Activated CD4-positive, alpha-beta T cell treated with anti-CD3 and anti-CD28 coated beads, Interleukin-2, Interleukin-6, amounts not matched to agents 100 ng/mL and 50 ng/mL, durations not matched to agents 16 hours and 8 hours (primary cell): ENCODE measurements around the gene PTPN1.

Experiments used
- DNase-seq: peaks from one replicate; pipeline ENCODE4 v3.0.0-alpha.2; 2020

The PTPN1 gene

GRCh38 chr20:50514750-50515149, 4.6 kb downstream of the PTPN1 start:
- peak; percentile 68 for DNase-seq

DNA sequence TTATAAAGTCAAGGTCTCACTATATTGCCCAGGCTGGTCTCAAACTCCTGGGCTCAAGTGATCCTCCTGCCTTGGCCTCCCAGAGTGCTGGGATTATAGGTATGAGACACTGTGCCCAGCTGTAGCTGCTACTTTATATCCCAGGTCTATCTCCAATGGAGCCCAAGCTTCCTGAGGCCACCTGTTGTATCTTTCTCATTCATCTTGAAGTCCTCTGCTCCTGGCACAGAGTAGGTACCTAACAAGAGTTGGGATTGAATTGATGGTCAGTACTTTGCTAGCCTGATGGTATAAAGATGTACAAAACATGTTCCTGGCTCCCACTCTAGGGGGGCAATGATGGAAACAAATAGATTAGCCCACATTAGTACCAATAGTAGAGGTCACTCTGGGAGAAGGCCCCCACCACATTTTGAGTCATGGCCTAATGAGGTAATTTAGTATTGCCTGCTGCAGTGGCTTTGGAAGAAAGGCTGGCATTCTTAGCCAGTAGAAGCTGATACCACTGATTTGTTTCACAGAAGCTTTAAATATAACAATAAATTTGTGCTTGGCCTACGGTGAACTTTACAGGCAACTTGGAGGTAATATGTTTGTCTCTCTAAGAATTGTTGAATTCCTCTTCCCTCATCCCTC, 5.4 kb downstream of the PTPN1 start:
- DNase-seq = no peak

GRCh38 chr20:50516180-50516934, 6.2 kb downstream of the PTPN1 start:
- peak; percentile 59 for DNase-seq

DNA sequence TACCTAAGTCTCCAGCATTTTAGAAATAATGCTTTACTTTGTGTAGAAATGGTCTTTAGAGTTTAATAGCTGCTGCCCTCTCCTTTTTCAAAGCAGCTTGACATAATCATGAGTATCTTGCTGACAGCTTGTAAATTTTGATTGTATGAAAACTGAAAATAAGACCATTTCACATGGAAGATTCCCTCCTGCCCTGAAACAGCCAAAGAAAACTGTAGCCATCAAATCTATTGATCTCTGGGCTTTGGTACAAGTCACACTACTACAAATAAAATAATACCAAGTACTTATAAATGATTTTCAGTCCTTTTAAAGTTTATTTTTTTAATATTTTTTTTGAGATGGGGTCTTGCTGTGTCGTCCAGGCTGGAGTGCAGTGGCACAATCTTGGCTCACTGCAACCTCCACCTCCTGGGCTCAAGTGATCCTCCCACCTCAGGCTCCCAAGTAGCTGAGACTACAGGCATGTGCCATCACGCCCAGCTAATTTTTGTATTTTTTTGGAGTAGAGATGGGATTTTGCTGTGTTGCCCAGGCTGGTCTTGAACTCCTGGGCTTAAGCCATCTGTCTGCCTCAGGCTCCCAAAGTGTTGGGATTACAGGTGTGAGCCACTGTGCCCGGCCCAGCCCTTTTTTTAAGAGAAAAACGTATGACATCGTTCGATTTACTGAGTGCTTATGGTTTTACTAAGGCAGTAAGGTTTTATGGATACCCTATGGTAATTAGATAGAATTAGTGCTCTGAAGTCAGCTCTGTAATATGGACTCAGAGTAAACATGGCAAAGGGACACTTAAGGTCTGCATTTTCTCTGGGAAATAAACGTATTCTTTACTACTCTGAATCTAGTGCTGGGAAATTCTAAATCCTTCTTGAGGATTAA, 7.0 kb downstream of the PTPN1 start:
- no peak for DNase-seq

- peak; percentile 52 for DNase-seq
Measured at GRCh38 chr20:50517817-50518154, 7.6 kb downstream of the PTPN1 start.

DNA sequence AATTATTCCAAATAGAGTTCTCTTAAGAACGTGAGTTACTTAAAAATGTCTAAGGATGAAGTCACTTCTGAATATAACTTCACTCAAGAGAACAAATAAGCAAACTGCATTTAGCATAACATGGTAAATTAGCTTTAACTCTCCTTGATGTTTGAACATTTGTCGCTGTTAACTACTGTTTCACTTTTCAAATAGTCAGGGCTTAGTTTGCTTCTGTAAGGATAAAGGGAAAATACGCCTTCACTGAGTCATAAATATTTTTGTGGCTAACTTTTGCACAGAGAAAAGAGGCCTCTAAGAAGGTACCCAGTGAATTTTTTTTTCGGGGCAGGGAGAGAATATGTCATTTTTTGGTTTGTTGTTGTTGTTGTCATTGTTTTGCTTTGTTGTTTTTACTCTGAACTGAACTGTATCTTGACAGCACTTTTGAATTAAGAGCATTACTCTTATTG, 8.1 kb downstream of the PTPN1 start:
- peak; percentile 66 for DNase-seq

GRCh38 chr20:50519036-50519762, 9.0 kb downstream of the PTPN1 start:
- DNase-seq = peak; percentile 43

DNA sequence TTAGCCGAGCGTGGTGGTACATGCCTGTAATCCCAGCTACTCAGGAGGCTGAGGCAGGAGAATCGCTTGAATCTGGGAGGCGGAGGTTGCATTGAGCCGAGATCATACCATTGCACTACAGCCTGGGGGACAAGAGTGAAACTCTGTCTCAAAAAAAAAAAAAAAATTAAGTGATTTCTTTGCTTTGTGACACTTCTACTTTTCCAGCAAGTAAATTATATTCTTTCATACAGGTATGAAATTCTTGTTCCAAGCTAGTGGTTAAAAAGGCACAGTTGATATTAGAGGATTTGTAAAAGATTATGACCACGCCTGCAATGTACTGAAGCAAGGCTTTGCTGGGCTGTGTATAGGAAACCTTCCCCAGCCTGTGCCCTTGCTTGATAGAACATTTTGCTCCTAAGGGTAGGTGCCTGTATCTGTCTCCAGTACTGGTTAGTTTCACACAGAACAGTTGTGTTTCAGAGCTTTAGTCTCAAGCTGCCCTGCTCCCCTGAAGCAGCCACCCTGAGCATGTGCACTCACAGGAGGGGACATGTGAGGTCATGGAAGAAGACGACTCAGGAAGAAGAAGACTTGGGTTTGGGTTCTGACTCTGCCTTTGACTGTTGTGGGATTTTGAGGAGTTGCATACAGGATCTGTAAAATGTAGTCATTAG, 10.2 kb downstream of the PTPN1 start:
- DNase-seq = peak; percentile 67

DNA sequence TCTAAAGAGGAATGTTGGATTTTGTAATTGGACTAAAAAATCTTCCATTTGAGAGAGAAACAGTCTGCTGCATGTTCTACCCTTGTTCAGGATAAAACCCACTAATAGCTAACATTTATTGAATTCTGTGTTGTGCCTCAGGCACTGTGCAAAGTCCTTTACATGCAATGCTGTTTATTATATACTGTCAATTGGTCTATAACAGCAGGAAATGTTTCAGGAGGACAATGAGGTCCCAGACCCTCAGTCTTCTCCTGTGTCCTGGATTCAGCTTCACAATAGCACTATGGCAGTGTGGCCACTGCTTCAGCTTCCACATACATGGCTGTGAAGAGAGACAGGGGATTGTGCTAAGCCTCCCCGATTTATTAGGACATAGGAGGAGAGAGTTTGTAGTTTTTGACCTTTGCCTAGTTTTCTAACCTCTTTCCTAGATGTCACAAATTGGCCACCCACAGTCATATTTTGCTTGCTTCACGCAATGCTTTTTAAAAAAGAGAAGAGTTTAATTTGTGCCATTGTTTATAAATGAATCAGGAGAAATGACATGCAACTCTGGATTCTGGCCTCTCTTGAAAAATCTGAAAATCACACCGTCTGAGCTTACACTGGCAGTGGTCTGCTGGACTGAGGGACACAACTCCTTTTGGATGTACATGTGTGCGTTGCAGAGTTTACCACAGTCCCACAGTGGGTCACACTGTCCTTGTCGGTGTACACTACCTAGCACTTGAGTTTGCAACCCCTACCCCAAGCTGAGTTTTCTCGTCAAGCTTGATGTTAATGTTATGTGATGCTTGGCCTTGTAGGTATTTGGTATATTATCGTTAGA, 11.3 kb downstream of the PTPN1 start:
- no peak for DNase-seq

DNA sequence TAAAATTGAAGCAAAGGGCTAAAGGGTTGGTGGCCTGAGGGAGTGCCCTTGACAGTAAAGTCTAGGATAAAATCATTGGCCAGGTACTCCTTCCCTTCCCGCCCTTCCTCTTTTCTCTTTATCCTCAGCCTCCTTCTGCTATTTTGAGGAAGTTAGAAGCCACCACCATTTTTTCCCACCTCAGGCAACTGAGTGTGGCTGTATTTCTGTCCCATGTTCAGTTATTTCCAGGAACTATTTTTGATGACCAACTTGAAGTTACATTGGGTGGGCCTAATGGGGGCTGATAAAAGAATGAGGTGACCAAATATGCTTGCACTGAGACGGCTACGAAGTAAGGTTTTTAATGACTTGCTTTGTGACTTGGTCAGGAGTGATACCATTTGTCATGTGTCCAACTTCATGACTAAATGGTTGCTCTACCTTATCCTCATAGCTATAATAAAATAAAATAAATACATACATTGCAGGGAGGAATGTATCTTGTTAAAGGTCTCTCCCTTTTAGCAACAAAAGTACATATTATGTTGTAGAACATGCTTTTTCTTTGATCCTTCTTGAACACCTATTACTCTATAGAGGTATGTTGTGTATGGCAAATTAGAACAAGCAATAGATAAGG, 12.0 kb downstream of the PTPN1 start:
- DNase-seq = no peak

GRCh38 chr20:50523552-50524167, 13.5 kb downstream of the PTPN1 start:
- DNase-seq = no peak

- no peak for DNase-seq
Measured at GRCh38 chr20:50525681-50526080, 15.5 kb downstream of the PTPN1 start.

DNA sequence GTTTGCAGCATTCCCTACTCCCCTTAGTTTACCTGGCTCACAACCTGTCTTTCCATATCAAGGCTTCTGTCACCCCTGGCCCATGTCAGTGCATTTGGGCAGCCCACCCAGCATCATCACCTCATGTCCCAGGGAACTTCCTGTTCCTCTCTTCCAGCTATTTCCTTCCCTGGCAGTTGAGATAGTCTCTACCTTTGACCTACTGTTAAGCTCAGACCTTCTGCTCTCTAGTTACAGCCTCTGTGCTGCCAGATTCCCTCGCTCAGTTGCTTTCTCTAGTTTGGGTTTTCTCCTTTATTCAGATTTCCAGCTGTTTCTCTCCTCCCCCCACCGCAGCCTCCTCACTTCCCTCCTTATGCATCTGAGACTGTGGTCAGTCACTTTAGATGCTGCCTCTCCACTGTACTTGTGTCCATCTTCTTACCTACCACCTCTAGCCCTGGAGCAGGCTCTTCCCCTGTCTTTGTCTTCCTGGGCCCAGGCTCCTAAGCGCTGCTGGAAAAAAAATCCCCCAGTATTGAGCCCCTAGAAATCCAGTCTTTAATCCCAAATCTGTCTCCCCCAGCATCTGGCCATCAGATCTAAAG, 16.3 kb downstream of the PTPN1 start:
- no peak for DNase-seq

DNA sequence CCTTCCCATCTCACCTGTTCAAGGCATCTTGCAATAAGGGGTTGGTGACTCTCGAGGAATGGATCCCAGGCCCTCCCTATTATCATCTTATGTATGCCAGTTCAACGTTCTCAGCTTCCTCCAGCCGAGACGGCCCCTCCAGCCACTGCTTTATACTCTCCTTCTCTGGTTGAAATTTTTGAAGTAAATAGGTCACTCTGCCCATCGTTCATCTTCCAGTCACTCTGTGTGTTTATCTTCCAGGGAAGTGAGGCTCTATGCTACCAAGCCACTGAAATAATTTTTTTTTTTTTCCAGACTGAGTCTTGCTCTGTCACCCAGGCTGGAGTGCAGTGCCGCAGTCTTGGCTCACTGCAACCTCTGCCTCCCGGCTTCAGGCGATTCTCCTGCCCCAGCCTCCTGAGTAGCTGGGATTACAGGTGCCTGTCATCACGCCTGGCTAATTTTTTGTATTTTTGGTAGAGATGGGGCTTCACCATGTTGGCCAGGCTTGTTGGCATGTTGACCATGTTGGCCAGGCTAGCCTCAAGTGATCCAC, 17.0 kb downstream of the PTPN1 start:
- DNase-seq = no peak

DNA sequence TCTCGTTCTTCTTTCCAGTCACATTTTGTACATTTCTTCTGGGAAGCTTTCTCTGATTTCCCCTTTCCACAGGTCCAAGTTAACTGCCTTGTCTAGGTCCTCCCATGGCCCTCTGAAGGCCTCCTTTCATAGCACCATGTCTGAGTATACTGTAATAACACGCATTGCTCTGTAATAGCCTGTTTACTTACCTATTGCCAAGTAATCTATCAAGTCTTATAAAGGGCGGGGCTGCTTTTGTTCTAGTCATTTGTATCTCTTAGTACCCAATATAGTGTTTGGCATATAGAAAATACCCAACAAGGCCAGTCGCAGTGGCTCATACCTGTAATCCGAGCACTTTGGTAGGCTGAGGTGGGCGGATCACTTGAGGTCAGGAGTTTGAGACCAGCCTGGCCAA, 17.9 kb downstream of the PTPN1 start:
- DNase-seq = no peak

DNA sequence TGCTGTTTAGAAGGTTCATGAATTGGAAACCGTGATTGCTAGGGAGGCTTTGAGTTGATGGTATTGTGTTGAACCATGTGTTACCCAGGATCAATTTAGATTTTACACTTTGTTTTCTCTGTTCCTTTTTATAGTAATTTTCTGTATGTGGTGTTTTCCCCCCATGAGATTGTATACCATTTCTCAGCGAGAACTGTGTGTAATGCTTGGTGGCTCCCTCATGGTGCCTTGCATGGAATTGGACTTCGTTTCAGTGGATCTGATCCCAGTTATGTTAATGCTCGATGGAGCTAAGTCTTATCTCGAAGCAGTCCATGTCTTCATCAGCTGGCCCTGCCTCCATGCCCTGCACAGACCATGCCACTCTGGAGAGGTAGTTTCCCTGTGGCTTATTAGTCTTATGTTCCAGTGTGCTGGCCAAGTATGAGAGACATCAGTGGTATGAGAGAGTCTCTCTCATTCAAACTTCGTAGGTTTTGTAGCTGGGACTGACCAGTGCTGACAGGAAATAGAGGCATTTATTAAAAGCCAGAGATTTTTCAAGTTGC, 18.7 kb downstream of the PTPN1 start:
- DNase-seq = no peak

DNA sequence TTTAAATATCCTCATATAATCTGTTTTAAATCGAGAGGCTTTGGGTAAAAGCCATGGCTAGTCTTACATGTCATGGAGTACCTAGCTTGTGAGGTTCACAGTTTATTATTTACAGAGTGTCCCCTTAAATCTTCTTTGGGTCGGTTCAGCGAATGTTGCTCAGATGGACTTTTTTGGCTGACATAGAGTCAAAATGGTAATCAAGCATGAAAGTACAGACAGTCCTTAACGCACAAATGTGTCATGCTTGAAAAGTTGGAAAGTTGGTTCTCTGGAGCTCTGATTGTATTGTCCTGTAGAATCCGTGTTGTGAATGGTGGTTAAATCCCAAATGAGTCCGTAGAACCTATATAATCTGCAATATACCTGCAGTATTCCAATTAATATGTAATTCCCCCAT, 22.0 kb downstream of the PTPN1 start:
- no peak for DNase-seq

DNA sequence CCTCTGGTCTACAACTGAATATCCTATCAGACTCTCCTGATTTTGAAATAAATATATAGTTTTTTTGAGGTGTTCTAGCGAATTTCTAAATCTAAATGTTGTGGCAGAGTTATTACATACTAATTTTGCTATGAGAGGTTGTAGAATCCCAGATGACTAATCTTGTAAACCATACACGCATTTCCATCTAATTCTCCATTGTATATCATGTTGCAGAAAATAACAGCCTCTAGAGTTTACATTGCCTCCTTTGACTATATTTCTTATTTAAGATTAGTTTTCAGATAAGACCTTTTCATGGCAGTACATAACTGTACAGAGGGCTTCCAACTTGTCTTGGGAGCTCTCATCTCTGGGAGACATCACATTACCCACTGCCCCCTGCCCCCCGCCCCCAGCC, 22.9 kb downstream of the PTPN1 start:
- DNase-seq = no peak

GRCh38 chr20:50533464-50533863, 23.3 kb downstream of the PTPN1 start:
- no peak for DNase-seq

DNA sequence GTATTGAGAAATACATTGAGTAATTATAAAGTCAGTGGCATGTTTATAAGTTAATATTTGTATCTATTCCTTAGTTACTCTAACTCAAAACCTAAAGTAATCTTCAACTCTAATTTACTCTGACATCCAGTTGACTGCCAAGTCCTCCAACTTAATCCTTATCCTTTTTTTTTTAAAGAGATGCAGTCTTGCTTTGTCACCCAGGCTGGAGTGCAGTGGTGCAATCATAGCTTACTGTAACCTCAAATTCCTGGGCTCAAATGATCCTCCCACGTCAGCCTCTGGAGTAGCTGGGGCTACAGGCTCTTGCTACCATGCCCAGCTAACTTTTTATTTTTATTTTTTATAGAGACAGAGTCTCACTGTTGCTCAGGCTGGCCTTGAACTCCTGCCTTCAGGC, 24.4 kb downstream of the PTPN1 start:
- no peak for DNase-seq
